BLaER1 treated with 17β-estradiol and CSF1 and Interleukin-3, amounts not matched to agents 10 nM and 100 nM (cell line): ENCODE results near the gene LIME1.

Experiments
- H3K27ac ChIP-seq, 11 experiments: shearing (Covaris generic); formaldehyde crosslinking; 2 replicates each; pipeline ENCODE4 v1.8.1; 2022
- H3K27me3 ChIP-seq, 11 experiments: shearing (Covaris generic); formaldehyde crosslinking; 2 replicates each; pipeline ENCODE4 v1.8.1; 2022
- H3K36me3 ChIP-seq, 11 experiments: shearing (Covaris generic); formaldehyde crosslinking; 2 replicates each; pipeline ENCODE4 v1.8.1; 2022
- H3K4me1 ChIP-seq, 10 experiments: shearing (Covaris generic); formaldehyde crosslinking; 2 replicates each; pipeline ENCODE4 v1.8.1; 2022
- H3K4me2 ChIP-seq, 11 experiments: shearing (Covaris generic); formaldehyde crosslinking; 2 replicates each; pipeline ENCODE4 v1.8.1; 2022
- H3K4me3 ChIP-seq, 10 experiments: shearing (Covaris generic); formaldehyde crosslinking; 2 replicates each; pipeline ENCODE4 v1.8.1; 2022
- H3K9ac ChIP-seq, 11 experiments: shearing (Covaris generic); formaldehyde crosslinking; 2 replicates each; pipeline ENCODE4 v1.8.1; 2022
- H3K9me3 ChIP-seq, 11 experiments: shearing (Covaris generic); formaldehyde crosslinking; replicated peaks in 1 of 11; 2 replicates each; pipeline ENCODE4 v1.8.1; 2022
- H4K20me1 ChIP-seq, 11 experiments: shearing (Covaris generic); formaldehyde crosslinking; 2 replicates each; pipeline ENCODE4 v1.8.1; 2022
- Cebpa-rat ChIP-seq, 11 experiments: shearing (Covaris generic); IDR thresholded peaks; 2 replicates each; pipeline ENCODE4 v1.8.1; 2022

LIME1 gene

DNA sequence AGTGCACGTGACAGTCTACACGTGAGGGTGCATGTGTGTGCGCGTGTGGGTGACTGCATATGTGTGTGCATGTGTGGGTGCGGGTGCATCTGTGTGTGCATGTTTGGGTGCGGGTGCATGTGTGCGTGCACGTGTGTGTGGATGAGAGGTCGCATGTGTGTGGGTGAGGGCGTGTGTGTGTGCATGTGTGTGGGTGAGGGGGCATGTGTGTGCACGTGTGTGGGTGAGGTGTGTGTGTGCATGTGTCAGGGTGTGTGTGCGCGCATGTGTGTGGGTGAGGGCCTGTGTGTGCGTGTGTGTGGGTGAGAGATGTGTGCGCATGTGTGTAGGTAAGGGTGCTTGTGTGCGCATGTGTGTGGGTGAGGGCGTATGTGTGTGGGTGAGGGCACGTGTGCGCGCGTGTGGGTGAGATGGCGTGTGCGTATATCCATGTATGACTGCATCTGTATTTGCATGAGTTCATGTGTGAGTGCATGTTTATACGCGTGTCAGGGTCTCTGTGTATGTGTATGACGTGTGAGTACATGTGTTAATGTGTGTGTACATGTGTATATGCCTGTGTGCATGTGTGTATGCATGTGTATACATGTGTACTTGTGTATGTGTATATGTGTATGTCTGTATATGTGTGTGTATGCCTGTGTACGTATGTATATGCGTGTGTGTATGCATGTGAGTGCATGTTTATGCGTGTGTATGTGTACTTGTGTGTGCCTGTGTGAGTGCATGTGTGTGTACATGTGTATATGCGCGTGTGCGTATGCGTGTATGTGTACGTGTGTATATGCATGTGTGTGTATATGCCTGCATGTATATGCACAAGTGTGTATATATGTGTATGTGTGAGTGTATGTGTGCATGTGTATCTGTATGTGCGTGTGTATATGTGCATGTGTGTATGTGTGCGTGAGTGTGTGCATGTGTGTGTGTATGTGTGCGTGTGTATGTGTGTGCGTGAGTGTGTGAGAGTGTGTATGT lies 4.1 kb upstream of the LIME1 start:
- no peak overlapping the region for H3K4me3 ChIP-seq
- H3K9me3 ChIP-seq, result peaks cover 0 to 3% (median 0%) of the 10 kb centered on the region in 11 experiments; a peak in 8 of 22 replicates
- no peak for TF ChIP-seq Cebpa-rat (IDR thresholded peaks at IDR 0.05)
- peaks cover 35 to 55% (median 43%) of the 10 kb centered on the region in 11 experiments for H3K36me3 ChIP-seq
- peak overlapping the region in 7 of 11 experiments; percentile 74 to 99 (median 81); a peak in 13 of 22 replicates for H3K4me2 ChIP-seq
- no peak overlapping the region for H3K9ac ChIP-seq
- H3K27ac ChIP-seq, result peak overlapping the region in 3 of 11 experiments; percentile 30 to 86 (median 43); a peak in 5 of 22 replicates
- peaks cover 17 to 100% (median 62%) of the 10 kb centered on the region in 11 experiments; a peak in 21 of 22 replicates for H4K20me1 ChIP-seq
- peaks cover 0 to 15% (median 0%) of the 10 kb centered on the region in 11 experiments; a peak in 7 of 22 replicates for H3K27me3 ChIP-seq
- peaks cover 64 to 100% (median 97%) of the 10 kb centered on the region in 10 experiments for H3K4me1 ChIP-seq

DNA sequence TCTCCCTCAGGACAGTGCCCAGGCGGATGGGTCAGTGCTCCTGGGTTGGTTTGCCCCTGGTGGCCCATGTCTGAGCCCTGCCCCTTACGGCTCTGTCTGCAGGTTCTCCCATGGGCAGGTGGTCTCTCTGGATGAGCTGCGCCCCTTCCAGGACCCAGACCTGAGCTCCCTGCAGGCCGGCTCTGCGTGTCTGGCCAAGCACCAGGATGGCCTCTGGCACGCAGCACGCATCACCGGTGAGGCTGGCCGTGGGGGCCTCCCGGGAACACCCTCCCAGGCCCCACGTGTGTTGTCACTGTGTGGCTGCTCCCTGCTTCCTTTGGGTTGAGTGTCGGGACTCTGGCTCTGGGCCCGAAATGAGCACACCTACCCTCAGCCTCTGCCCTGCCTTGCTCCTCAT lies 3.3 kb upstream of the LIME1 start:
- Histone ChIP-seq H3K27ac (peak overlapping the region in 5 of 11 experiments; percentile 19 to 76 (median 37); a peak in 5 of 22 replicates), H3K4me1 (peaks cover 60 to 99% (median 96%) of the 10 kb centered on the region in 10 experiments), H3K4me2 (peak overlapping the region in 6 of 11 experiments; percentile 24 to 99 (median 44); a peak in 9 of 22 replicates), H3K27me3 (peaks cover 0 to 20% (median 0%) of the 10 kb centered on the region in 11 experiments; a peak in 7 of 22 replicates), H3K4me3 (no peak overlapping the region), H4K20me1 (peaks cover 19 to 97% (median 65%) of the 10 kb centered on the region in 11 experiments; a peak in 21 of 22 replicates), H3K9me3 (no peaks in the 10 kb centered on the region), H3K36me3 (peaks cover 34 to 55% (median 39%) of the 10 kb centered on the region in 11 experiments), H3K9ac (peak overlapping the region in 2 of 11 experiments; percentile 24 to 40; a peak in 4 of 22 replicates)
- TF ChIP-seq Cebpa-rat (IDR thresholded peaks at IDR 0.05), result no peak

DNA sequence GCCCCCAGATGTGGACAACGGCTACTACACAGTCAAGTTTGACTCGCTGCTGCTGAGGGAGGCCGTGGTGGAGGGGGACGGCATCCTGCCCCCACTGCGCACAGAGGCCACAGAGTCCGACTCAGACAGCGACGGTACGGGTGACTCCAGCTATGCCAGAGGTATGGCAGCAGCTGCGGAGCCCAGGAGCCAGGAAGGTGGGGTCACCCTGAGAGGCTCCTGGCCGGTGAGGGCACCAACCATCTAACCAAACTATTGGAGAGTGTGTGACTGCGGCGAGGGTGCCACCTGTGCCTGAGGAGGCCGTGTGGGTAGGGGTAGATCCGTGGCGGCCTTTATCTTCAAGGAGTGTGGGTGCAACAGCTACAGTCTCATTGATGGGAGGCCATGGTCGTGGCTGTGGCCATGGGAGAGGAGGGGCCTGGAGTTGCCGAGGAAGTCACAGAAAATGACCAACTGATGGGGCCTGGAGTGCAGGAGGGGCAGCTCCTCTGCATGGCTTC lies 2.8 kb upstream of the LIME1 start:
- Histone ChIP-seq H3K27me3 (peaks cover 0 to 25% (median 0%) of the 10 kb centered on the region in 11 experiments; a peak in 7 of 22 replicates), H3K36me3 (peaks cover 34 to 55% (median 39%) of the 10 kb centered on the region in 11 experiments), H3K27ac (peak overlapping the region in 5 of 11 experiments; percentile 19 to 76 (median 37); a peak in 6 of 22 replicates), H3K9me3 (no peaks in the 10 kb centered on the region), H3K9ac (peak overlapping the region in 2 of 11 experiments; percentile 24 to 40; a peak in 3 of 22 replicates), H3K4me3 (no peak overlapping the region), H3K4me1 (peaks cover 60 to 99% (median 96%) of the 10 kb centered on the region in 10 experiments), H4K20me1 (peaks cover 24 to 97% (median 71%) of the 10 kb centered on the region in 11 experiments), H3K4me2 (peak overlapping the region in 6 of 11 experiments; percentile 24 to 100 (median 70); a peak in 10 of 22 replicates)
- no peak for TF ChIP-seq Cebpa-rat (IDR thresholded peaks at IDR 0.05)

DNA sequence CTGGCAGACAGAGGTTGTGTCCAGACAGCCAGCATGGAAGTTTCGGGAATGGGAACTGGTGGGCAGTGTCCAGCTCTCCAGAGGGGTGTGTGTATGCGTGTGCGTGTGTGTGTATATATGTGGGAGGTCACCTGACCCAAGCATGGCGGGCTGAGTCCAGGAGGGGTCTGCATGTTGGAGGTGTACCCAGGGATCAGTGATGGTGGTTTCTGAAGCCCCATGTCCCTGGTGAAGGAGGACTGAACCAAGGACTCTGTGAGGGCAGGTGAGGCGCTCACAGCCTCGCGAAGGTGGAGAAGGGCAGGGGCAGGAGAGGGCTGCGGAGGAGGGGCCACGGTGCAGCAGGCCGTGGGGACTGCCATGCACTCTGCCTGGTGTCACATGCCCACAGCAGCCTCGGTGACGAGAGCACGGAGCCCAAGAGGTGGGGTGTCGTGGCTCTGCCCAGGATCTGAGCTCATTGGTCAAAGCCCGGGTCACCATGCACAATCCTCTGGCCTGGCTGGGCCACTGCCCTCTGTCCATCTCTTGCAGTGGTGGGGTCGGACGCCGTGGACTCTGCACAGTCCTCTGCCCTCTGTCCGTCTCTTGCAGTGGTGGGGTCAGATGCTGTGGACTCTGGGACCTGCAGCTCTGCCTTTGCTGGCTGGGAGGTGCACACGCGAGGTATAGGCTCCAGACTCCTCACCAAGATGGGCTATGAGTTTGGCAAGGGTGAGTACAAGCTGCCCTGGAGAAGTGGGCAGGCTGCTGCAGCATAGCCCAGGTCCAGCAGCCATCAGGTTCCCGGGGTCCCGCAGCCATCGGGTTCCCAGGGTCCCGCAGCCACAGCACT lies 2.1 kb upstream of the LIME1 start:
- no peak overlapping the region for H3K4me3 ChIP-seq
- peak overlapping the region in 4 of 11 experiments; percentile 74 to 79 (median 76); a peak in 6 of 22 replicates for H3K27ac ChIP-seq
- H3K4me1 ChIP-seq, result peaks cover 61 to 99% (median 96%) of the 10 kb centered on the region in 10 experiments
- H3K36me3 ChIP-seq, result peaks cover 34 to 55% (median 39%) of the 10 kb centered on the region in 11 experiments
- no peak for TF ChIP-seq Cebpa-rat (IDR thresholded peaks at IDR 0.05)
- H3K9ac ChIP-seq, result peak overlapping the region in 3 of 11 experiments; percentile 49 to 74 (median 53); a peak in 4 of 22 replicates
- peaks cover 31 to 97% (median 78%) of the 10 kb centered on the region in 11 experiments for H4K20me1 ChIP-seq
- peak overlapping the region in 10 of 11 experiments; percentile 95 to 100 (median 99); a peak in 18 of 22 replicates for H3K4me2 ChIP-seq
- no peaks in the 10 kb centered on the region for H3K9me3 ChIP-seq
- H3K27me3 ChIP-seq, result peaks cover 0 to 27% (median 0%) of the 10 kb centered on the region in 11 experiments; a peak in 7 of 22 replicates

DNA sequence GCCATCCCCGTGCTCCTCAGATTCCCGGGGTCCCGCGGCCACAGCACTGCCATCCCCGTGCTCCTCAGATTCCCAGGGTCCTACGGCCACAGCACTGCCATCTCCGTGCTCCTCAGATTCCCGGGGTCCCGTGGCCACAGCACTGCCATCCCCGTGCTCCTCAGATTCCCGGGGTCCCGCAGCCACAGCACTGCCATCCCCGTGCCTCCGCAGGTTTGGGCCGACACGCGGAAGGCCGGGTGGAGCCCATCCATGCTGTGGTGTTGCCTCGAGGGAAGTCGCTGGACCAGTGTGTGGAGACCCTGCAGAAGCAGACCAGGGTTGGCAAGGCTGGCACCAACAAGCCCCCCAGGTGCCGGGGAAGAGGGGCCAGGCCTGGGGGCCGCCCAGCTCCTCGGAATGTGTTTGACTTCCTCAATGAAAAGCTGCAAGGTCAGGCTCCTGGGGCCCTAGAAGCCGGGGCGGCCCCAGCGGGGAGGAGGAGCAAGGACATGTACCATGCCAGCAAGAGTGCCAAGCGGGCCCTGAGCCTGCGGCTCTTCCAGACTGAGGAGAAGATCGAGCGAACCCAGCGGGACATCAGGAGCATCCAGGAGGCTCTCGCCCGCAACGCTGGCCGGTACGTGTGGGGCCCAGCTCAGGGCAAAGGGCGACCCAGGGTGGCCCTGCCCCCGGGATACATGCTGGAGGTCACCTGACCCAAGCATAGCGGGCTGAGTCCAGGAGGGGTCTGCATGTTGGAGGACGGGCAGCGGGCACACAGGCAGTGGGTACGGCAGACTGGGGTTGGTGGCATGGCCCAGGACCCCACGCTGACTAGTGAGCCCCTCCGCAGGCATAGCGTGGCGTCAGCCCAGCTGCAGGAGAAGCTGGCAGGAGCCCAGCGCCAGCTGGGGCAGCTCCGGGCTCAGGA lies 1.3 kb upstream of the LIME1 start:
- Histone ChIP-seq H3K27me3 (peaks cover 0 to 27% (median 0%) of the 10 kb centered on the region in 11 experiments; a peak in 7 of 22 replicates), H3K9me3 (no peaks in the 10 kb centered on the region), H4K20me1 (peaks cover 31 to 91% (median 78%) of the 10 kb centered on the region in 11 experiments), H3K36me3 (peaks cover 27 to 47% (median 33%) of the 10 kb centered on the region in 11 experiments), H3K27ac (peak overlapping the region in 7 of 11 experiments; percentile 1 to 79 (median 74); a peak in 12 of 22 replicates), H3K4me3 (no peak overlapping the region; a peak in 1 of 20 replicates), H3K9ac (peak overlapping the region in 8 of 11 experiments; percentile 7 to 90 (median 64); a peak in 9 of 22 replicates), H3K4me2 (peak overlapping the region; percentile 95 to 100 (median 99)), H3K4me1 (peaks cover 52 to 91% (median 87%) of the 10 kb centered on the region in 10 experiments)
- TF ChIP-seq Cebpa-rat (IDR thresholded peaks at IDR 0.05), result no peak

DNA sequence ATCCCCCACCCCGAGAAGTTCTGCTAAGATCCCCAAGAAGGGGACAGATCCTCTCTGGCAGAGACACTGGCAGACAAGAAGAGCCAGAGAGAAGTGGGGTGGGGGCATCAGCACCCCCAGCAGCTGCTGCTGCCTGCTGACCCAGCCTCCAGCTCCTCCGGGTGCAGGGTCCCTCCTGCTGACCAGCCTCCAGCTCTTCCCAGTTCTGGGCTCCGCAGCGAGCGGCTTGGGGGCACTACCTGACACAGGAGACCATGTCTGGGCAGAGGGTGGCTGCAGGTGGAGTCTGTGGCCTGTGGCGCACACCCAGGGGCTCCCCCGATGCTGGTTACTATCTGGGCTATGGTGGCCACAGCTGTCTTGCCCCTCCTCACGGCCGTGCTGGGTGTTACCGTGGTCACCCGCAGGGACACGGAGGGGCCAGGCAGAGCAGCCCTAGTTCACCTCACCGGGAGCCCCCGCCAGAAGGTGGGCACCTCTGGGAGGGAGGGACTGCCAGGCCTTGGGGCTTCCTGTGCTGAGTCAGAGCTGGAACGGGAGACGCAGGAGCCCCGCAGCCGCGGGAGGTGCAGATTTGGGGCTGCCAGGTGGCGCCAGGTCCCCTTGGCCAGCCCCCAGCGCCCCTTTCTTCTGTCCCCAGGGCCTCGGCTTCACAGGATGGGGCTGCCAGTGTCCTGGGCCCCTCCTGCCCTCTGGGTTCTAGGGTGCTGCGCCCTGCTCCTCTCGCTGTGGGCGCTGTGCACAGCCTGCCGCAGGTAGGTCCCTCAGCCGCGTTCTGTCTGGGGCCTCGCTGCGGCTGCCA lies 630 bp downstream of the LIME1 start:
- Histone ChIP-seq H3K4me3 (peak overlapping the region in 9 of 10 experiments; percentile 26 to 74 (median 52); a peak in 15 of 20 replicates), H3K27ac (peak overlapping the region in 7 of 11 experiments; percentile 7 to 79 (median 74); a peak in 13 of 22 replicates), H3K4me1 (peaks cover 54 to 90% (median 87%) of the 10 kb centered on the region in 10 experiments), H3K9me3 (no peaks in the 10 kb centered on the region), H3K9ac (peak overlapping the region in 9 of 11 experiments; percentile 21 to 90 (median 54); a peak in 15 of 22 replicates), H3K36me3 (peaks cover 29 to 45% (median 36%) of the 10 kb centered on the region in 11 experiments), H3K27me3 (peaks cover 0 to 27% (median 0%) of the 10 kb centered on the region in 11 experiments; a peak in 7 of 22 replicates), H3K4me2 (peak overlapping the region; percentile 95 to 100 (median 99)), H4K20me1 (peaks cover 39 to 88% (median 70%) of the 10 kb centered on the region in 11 experiments)
- no peak for TF ChIP-seq Cebpa-rat (IDR thresholded peaks at IDR 0.05)
